H1 (cell line): ENCODE results near the gene ZAP70. TPM values are rescaled to one million over a fixed set of nuclear protein-coding genes. Genes with fewer than 3 reads are reported as not detected.

Experiments used
- CTCF ChIA-PET: fragments of 300-600 bp; sonication (Branson Sonifier 250); formaldehyde crosslinking; loops from one replicate; lab custom pipeline; 2021; ENCODE audit not compliant: partially characterized antibody; lab: Charles Lee
- POLR2A ChIA-PET: fragments of 300-600 bp; sonication (Branson Sonifier 250); formaldehyde crosslinking; loops from one replicate; lab custom pipeline; 2021; ENCODE audit warnings: inconsistent platforms; ENCODE audit not compliant: partially characterized antibody; lab: Charles Lee
- DNase-seq, 2 experiments: peaks; one replicate each; pipeline versions ENCODE4 v3.0.0 to v3.0.0-alpha.2; 2010 to 2022; ENCODE audit warnings: low spot score in 2 of 2, low read depth in 1 of 2, mixed read lengths in 1 of 2
- FAIRE-seq: peaks from 2 replicates; lab custom pipeline; 2011; peaks lifted over from hg19 to GRCh38; lab: Jason Lieb, UNC
- H2AFZ ChIP-seq: 2 replicates; pipeline ENCODE4 v1.8.1; 2012; ENCODE audit warnings: low read length, inconsistent platforms
- H2AK5ac ChIP-seq: 2 replicates; pipeline ENCODE4 v1.6.1; 2013; ENCODE audit warnings: low read depth, low read length
- H2BK120ac ChIP-seq: replicated peaks from 2 replicates; pipeline ENCODE3; 2013; ENCODE audit warnings: low read depth, low read length, inconsistent platforms
- H2BK12ac ChIP-seq: 2 replicates; pipeline ENCODE4 v1.6.1; 2013; ENCODE audit warnings: low read depth, low read length
- H2BK15ac ChIP-seq: 2 replicates; pipeline ENCODE4 v1.6.1; 2013; ENCODE audit warnings: low read length
- H2BK20ac ChIP-seq: 2 replicates; pipeline ENCODE4 v1.6.1; 2013; ENCODE audit warnings: low read length
- H2BK5ac ChIP-seq: 2 replicates; pipeline ENCODE4 v1.6.1; 2013; ENCODE audit warnings: low read depth, low read length
- H3K14ac ChIP-seq: 2 replicates; pipeline ENCODE4 v1.6.1; 2013; ENCODE audit warnings: inconsistent platforms; ENCODE audit not compliant: insufficient read length
- H3K18ac ChIP-seq: 2 replicates; pipeline ENCODE4 v1.6.1; 2013; ENCODE audit warnings: low read length; ENCODE audit errors: extremely low read depth
- H3K23ac ChIP-seq: 2 replicates; pipeline ENCODE4 v1.6.1; 2013; ENCODE audit warnings: inconsistent platforms; ENCODE audit not compliant: insufficient read length
- H3K23me2 ChIP-seq: 2 replicates; pipeline ENCODE4 v1.6.1; 2013; ENCODE audit warnings: low read depth, low read length
- H3K27ac ChIP-seq: 2 replicates; pipeline ENCODE4 v1.6.1; 2011; ENCODE audit warnings: low read depth, low read length, inconsistent platforms
- H3K27me3 ChIP-seq, 4 experiments: replicated peaks in 1 of 4; 1 replicate in 1 of 4; 2 replicates in 3 of 4; pipeline versions ENCODE4 v1.6.1 to v1.8.1; 2011 to 2013; ENCODE audit warnings: low read length in 3 of 4, mild to moderate bottlenecking in 3 of 4, inconsistent platforms in 2 of 4, mixed read lengths in 2 of 4, moderate library complexity in 1 of 4; ENCODE audit not compliant: control insufficient read depth in 3 of 4, insufficient read depth in 3 of 4; ENCODE audit errors: extremely low read depth in 1 of 4
- H3K36me3 ChIP-seq, 4 experiments: 2 replicates each; pipeline versions ENCODE4 v1.6.1 to v1.8.1; 2011 to 2013; ENCODE audit warnings: mild to moderate bottlenecking in 4 of 4, low read length in 3 of 4, moderate library complexity in 2 of 4, control low read depth in 1 of 4, inconsistent platforms in 1 of 4; ENCODE audit not compliant: insufficient read depth in 4 of 4, control insufficient read depth in 2 of 4
- H3K4ac ChIP-seq: replicated peaks from 2 replicates; pipeline ENCODE3; 2013; ENCODE audit warnings: low read length, low read depth, mixed read lengths, inconsistent platforms; ENCODE audit not compliant: insufficient read length
- H3K4me1 ChIP-seq, 4 experiments: replicated peaks in 1 of 4; 1 replicate in 1 of 4; 2 replicates in 3 of 4; pipeline versions ENCODE4 v1.6.1 to v1.8.1; 2011 to 2013; ENCODE audit warnings: low read length in 3 of 4, inconsistent platforms in 2 of 4, mixed read lengths in 1 of 4; ENCODE audit not compliant: insufficient read depth in 4 of 4, control insufficient read depth in 3 of 4
- H3K4me2 ChIP-seq, 2 experiments: 2 replicates each; pipeline versions ENCODE4 v1.6.1 to v1.8.1; 2011 to 2013; ENCODE audit warnings: low read depth in 2 of 2, low read length in 2 of 2, control low read depth in 1 of 2, inconsistent platforms in 1 of 2, mild to moderate bottlenecking in 1 of 2; ENCODE audit not compliant: insufficient read depth in 1 of 2
- H3K4me3 ChIP-seq, 4 experiments: fragments of 200-600, 300-600 bp in 1 of 4; sonication (generic), shearing (Covaris generic), sonication (Bioruptor Twin) in 1 of 4; 2 replicates each; pipeline versions ENCODE4 v1.5.1 to v1.8.1; 2011 to 2016; ENCODE audit warnings: low read length in 4 of 4, low read depth in 3 of 4, control low read depth in 2 of 4, inconsistent platforms in 2 of 4, mild to moderate bottlenecking in 2 of 4, mixed read lengths in 1 of 4, moderate library complexity in 1 of 4; ENCODE audit not compliant: insufficient read depth in 2 of 4; ENCODE audit errors: extremely low read depth in 1 of 4
- H3K56ac ChIP-seq: replicated peaks from 2 replicates; pipeline ENCODE3; 2013; ENCODE audit warnings: low read depth, mild to moderate bottlenecking, mixed read lengths, low read length, inconsistent platforms; ENCODE audit not compliant: insufficient read length
- H3K79me1 ChIP-seq: 2 replicates; pipeline ENCODE4 v1.6.1; 2013; ENCODE audit warnings: low read depth, low read length, control low read depth
- H3K79me2 ChIP-seq, 2 experiments: 2 replicates each; pipeline versions ENCODE4 v1.6.1 to v1.8.1; 2012 to 2013; ENCODE audit warnings: low read length in 2 of 2, mild to moderate bottlenecking in 2 of 2, inconsistent platforms in 1 of 2; ENCODE audit not compliant: insufficient read depth in 2 of 2, control insufficient read depth in 1 of 2
- H3K9ac ChIP-seq, 4 experiments: replicated peaks in 1 of 4; 1 replicate in 1 of 4; 2 replicates in 3 of 4; pipeline versions ENCODE4 v1.6.1 to v1.8.1; 2011 to 2013; ENCODE audit warnings: low read depth in 3 of 4, low read length in 3 of 4, control low read depth in 2 of 4, mild to moderate bottlenecking in 2 of 4, moderate library complexity in 2 of 4, inconsistent platforms in 1 of 4; ENCODE audit errors: extremely low read depth in 1 of 4
- H3K9me3 ChIP-seq, 2 experiments: 2 replicates each; pipeline versions ENCODE4 v1.6.1 to v1.8.1; 2012 to 2013; ENCODE audit warnings: mild to moderate bottlenecking in 2 of 2, moderate library complexity in 2 of 2, control low read depth in 1 of 2, inconsistent platforms in 1 of 2, low read depth in 1 of 2, low read length in 1 of 2, mixed read lengths in 1 of 2; ENCODE audit not compliant: insufficient read depth in 2 of 2
- H4K20me1 ChIP-seq, 2 experiments: replicated peaks in 1 of 2; 2 replicates each; pipeline versions ENCODE3 to v1.8.1; 2011 to 2013; ENCODE audit warnings: inconsistent platforms in 2 of 2, low read length in 2 of 2, mild to moderate bottlenecking in 1 of 2; ENCODE audit not compliant: insufficient read depth in 2 of 2, control insufficient read depth in 1 of 2
- H4K5ac ChIP-seq: 2 replicates; pipeline ENCODE4 v1.6.1; 2013; ENCODE audit warnings: low read length, low read depth, mixed read lengths, inconsistent platforms; ENCODE audit not compliant: insufficient read length
- H4K8ac ChIP-seq: 2 replicates; pipeline ENCODE4 v1.8.0; 2013; ENCODE audit warnings: mild to moderate bottlenecking, moderate library complexity, low read length, inconsistent platforms; ENCODE audit not compliant: insufficient read depth; ENCODE audit errors: extremely low read depth
- H4K91ac ChIP-seq: replicated peaks from 2 replicates; pipeline ENCODE3; 2013; ENCODE audit warnings: low read length, mixed read lengths, inconsistent platforms; ENCODE audit not compliant: insufficient read length
- KDM1A ChIP-seq: fragments of 200-600, 300-600 bp; sonication (generic); IDR thresholded peaks from 2 replicates; pipeline ENCODE4 v1.7.1; 2016; ENCODE audit warnings: mild to moderate bottlenecking, low read length, borderline replicate concordance
- WGBS, 2 experiments: shearing (Covaris generic) in 1 of 2; methylation state at CpG; one replicate each; pipeline versions ENCODE4 v1.1.6 to v1.1.7; 2013 to 2015; ENCODE audit warnings: low lambda C conversion rate in 2 of 2, mixed read lengths in 2 of 2, inconsistent platforms in 1 of 2, low coverage in 1 of 2, missing lambda C conversion rate in 1 of 2; ENCODE audit not compliant: insufficient replicate concordance in 2 of 2, insufficient coverage in 1 of 2, insufficient read length in 1 of 2; ENCODE audit errors: extremely low coverage in 1 of 2, missing lambda C conversion rate in 1 of 2; 5-methylcytosine and 5-hydroxymethylcytosine counted together
- polyA plus RNA-seq, 7 experiments: library from polyadenylated mRNA; depleted of rRNA in 3 of 7; stranded (reverse) in 5 of 7; unstranded in 2 of 7; fragments of >200 nt in 5 of 7; fragments of 200-250 nt in 2 of 7; gene quantifications; 1 replicate in 5 of 7; 2 replicates in 1 of 7; 4 replicates in 1 of 7; pipeline versions ENCODE4 v1.2.1 to v1.2.3, GENCODE V29; 2011 to 2013; ENCODE audit warnings: missing spikeins in 2 of 7, mixed read lengths in 2 of 7
- total RNA-seq: library from RNA; stranded (reverse); fragmentation: NEBNext Ultra II Directional; extraction: Animal tissue kit (Norgen Biotek cat#: 25700); gene quantifications from 2 replicates; pipeline ENCODE4 v1.2.1, GENCODE V29; 2021

ZAP70 gene
- total and polyA plus RNA-seq, 2 of the 8 experiments (the other 6 are each of a cell fraction or from before 2014, with no cell fraction given): 0.15 TPM; not detected in 1

DNA sequence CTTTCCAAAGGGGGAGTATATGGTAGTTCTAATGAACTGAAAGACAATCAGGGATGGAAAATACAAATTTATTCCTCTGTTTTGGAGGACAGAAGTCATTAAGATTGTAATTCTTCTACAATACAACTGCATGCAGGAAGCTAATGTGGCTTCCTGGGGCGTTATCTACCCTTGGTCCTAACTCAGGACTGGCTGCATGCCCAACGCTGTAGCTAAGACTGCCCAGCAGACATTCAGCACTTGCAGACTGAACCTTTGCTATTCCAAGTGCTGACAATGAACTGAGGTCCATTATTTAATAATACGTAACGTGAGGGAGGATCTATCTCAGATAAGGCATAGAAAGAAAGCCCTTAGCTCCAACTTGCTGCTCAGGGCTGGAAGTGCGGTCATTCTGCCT, 53.2 kb downstream of the ZAP70 start:
- Histone ChIP-seq H3K56ac (no peak overlapping the region), H2BK5ac (no peak overlapping the region), H2AK5ac (no peak overlapping the region), H3K14ac (no peak overlapping the region), H3K18ac (no peak overlapping the region), H3K4me3 (no peak overlapping the region), H3K4ac (no peak overlapping the region), H3K4me2 (no peak overlapping the region), H4K20me1 (peaks cover 0 to 2% of the 10 kb centered on the region in 2 experiments), H4K8ac (no peak overlapping the region), H3K79me2 (no peaks in the 10 kb centered on the region), H2BK120ac (no peak overlapping the region), H2BK15ac (no peak overlapping the region), H3K4me1 (peaks cover 0 to 13% (median 0%) of the 10 kb centered on the region in 4 experiments; a peak in 3 of 7 replicates), H3K9ac (no peak overlapping the region), H3K9me3 (no peaks in the 10 kb centered on the region), H3K27ac (no peak overlapping the region), H3K23ac (no peak overlapping the region), H3K79me1 (no peaks in the 10 kb centered on the region; the same call in 1 of the 2 replicates), H4K91ac (no peak overlapping the region), H2AFZ (no peak overlapping the region), H4K5ac (no peak overlapping the region), H2BK12ac (no peak overlapping the region), H3K36me3 (peaks cover 0 to 11% (median 1%) of the 10 kb centered on the region in 4 experiments; a peak in 4 of 8 replicates), H3K27me3 (no peaks in the 10 kb centered on the region), H3K23me2 (no peaks in the 10 kb centered on the region), H2BK20ac (no peak overlapping the region)
- no peak for TF ChIP-seq KDM1A
- no peak for FAIRE-seq
- WGBS, 2 experiments: 88% methylated on average over 5 of the region's 5 CpGs; no CpG with 5 or more reads in 1 of the 2 experiments
- no peak for DNase-seq
- POLR2A ChIA-PET: no interaction called here
- CTCF ChIA-PET: interaction anchor here (0.6 to 3.2 kb wide), 10 partner anchors 11 to 306 kb away, joined by 3 to 17 read pairs (median 4); no protein-coding TSS in a partner anchor
